Measurements from ENCODE around the gene KPRP. TPM values are rescaled to one million over a fixed set of nuclear protein-coding genes. Genes with fewer than 3 reads are reported as not detected.

The KPRP gene
- total and polyA plus RNA-seq, 2 of the 13 experiments (the other 11 are each of a cell fraction or from before 2014, with no cell fraction given): not detected

- DNase-seq (ENCODE audit: low spot score) (no peak), ATAC-seq (no peak), FAIRE-seq (no peak)
- Histone ChIP-seq H3K27me3 (ENCODE audit: control insufficient read depth in 1 of 2, insufficient read depth in 2 of 2, low read length in 2 of 2) (no peaks in the 10 kb centered on the region), H3K27ac (ENCODE audit: extremely low read length, insufficient read depth, low read length) (no peak overlapping the region), H4K20me1 (ENCODE audit: insufficient read depth, low read length) (no peaks in the 10 kb centered on the region), H3K79me2 (ENCODE audit: insufficient read depth, low read length) (no peaks in the 10 kb centered on the region), H3K36me3 (replicated peaks in 1 of 2; ENCODE audit: control insufficient read depth in 1 of 2, insufficient read depth in 2 of 2, low read length in 2 of 2) (no peaks in the 10 kb centered on the region), H3K4me2 (ENCODE audit: low read depth, low read length) (no peak overlapping the region), H3K4me1 (ENCODE audit: insufficient read depth, low read length) (no peaks in the 10 kb centered on the region), H2AFZ (ENCODE audit: low read length) (no peak overlapping the region), H3K9me3 (ENCODE audit: low read length) (no peaks in the 10 kb centered on the region), H3K9ac (ENCODE audit: insufficient read depth, low read depth, low read length) (no peak overlapping the region), H3K4me3 (replicated peaks in 1 of 3; ENCODE audit: insufficient read depth in 1 of 3, low read depth in 2 of 3, low read length in 3 of 3) (no peak overlapping the region)
- POLR2A ChIA-PET: no interaction called here
- 25% methylated on average over 4 of the region's 4 CpGs for WGBS (ENCODE audit: low lambda C conversion rate)
- CTCF ChIA-PET (ENCODE audit: low intra/inter-chr PET ratio, low total read pairs): no interaction called here
- BruUV-seq (replicated peaks): no TSS peak
- intact Hi-C loops (cut with micrococcal nuclease; ENCODE audit: unreplicated experiment) (no loop called here), in situ Hi-C loops (cut with HindIII; ENCODE audit: extremely low pct_ligation_motif_present, low pct_unique_long_range_greater_than_20kb) (no loop called here)
- TF ChIP-seq EEA1 (CRISPR knock-in tag; IDR thresholded peaks at IDR 0.05; ENCODE audit: borderline replicate concordance) (no peak), ZNF510 (CRISPR knock-in tag; IDR thresholded peaks at IDR 0.05; ENCODE audit: low read depth) (no peak), NR3C1 (CRISPR knock-in tag; IDR thresholded peaks at IDR 0.05) (no peak), ZNF83 (CRISPR knock-in tag; IDR thresholded peaks at IDR 0.05; ENCODE audit: borderline replicate concordance) (no peak), ZZZ3 (CRISPR knock-in tag; IDR thresholded peaks at IDR 0.05; ENCODE audit: borderline replicate concordance) (no peak), MTF2 (CRISPR knock-in tag; IDR thresholded peaks at IDR 0.05; ENCODE audit: borderline replicate concordance) (no peak), ZBTB44 (CRISPR knock-in tag; IDR thresholded peaks at IDR 0.05) (no peak), FOSL2 (CRISPR knock-in tag; IDR thresholded peaks at IDR 0.05) (no peak), TEAD2 (CRISPR knock-in tag; IDR thresholded peaks at IDR 0.05) (no peak), BORCS8-MEF2B (CRISPR knock-in tag; IDR thresholded peaks at IDR 0.05) (no peak), CBX2 (IDR thresholded peaks at IDR 0.05; ENCODE audit: low read depth, low read length) (no peak), CBX2 (CRISPR knock-in tag; IDR thresholded peaks at IDR 0.05; ENCODE audit: low read depth) (no peak), ZNF205 (CRISPR knock-in tag; IDR thresholded peaks at IDR 0.05) (no peak), SP140L (CRISPR knock-in tag; IDR thresholded peaks at IDR 0.05; ENCODE audit: borderline replicate concordance) (no peak), ZFY (CRISPR knock-in tag; IDR thresholded peaks at IDR 0.05) (no peak), ZSCAN29 (CRISPR knock-in tag; conservative IDR thresholded peaks at IDR 0.05) (no peak), ZSCAN31 (CRISPR knock-in tag; IDR thresholded peaks at IDR 0.05; ENCODE audit: low read depth) (no peak), GFI1 (CRISPR knock-in tag; IDR thresholded peaks at IDR 0.05; ENCODE audit: borderline replicate concordance) (no peak)
- TF ChIP-seq, protein P1, sequence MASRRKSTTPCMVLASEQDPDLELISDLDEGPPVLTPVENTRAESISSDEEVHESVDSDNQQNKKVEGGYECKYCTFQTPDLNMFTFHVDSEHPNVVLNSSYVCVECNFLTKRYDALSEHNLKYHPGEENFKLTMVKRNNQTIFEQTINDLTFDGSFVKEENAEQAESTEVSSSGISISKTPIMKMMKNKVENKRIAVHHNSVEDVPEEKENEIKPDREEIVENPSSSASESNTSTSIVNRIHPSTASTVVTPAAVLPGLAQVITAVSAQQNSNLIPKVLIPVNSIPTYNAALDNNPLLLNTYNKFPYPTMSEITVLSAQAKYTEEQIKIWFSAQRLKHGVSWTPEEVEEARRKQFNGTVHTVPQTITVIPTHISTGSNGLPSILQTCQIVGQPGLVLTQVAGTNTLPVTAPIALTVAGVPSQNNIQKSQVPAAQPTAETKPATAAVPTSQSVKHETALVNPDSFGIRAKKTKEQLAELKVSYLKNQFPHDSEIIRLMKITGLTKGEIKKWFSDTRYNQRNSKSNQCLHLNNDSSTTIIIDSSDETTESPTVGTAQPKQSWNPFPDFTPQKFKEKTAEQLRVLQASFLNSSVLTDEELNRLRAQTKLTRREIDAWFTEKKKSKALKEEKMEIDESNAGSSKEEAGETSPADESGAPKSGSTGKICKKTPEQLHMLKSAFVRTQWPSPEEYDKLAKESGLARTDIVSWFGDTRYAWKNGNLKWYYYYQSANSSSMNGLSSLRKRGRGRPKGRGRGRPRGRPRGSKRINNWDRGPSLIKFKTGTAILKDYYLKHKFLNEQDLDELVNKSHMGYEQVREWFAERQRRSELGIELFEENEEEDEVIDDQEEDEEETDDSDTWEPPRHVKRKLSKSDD (CRISPR knock-in tag; IDR thresholded peaks at IDR 0.05; ENCODE audit: low read depth): no peak
- TF ChIP-seq, protein P2, sequence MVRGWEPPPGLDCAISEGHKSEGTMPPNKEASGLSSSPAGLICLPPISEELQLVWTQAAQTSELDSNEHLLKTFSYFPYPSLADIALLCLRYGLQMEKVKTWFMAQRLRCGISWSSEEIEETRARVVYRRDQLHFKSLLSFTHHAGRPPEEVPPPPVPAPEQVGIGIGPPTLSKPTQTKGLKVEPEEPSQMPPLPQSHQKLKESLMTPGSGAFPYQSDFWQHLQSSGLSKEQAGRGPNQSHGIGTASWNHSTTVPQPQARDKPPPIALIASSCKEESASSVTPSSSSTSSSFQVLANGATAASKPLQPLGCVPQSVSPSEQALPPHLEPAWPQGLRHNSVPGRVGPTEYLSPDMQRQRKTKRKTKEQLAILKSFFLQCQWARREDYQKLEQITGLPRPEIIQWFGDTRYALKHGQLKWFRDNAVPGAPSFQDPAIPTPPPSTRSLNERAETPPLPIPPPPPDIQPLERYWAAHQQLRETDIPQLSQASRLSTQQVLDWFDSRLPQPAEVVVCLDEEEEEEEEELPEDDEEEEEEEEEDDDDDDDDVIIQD (CRISPR knock-in tag; IDR thresholded peaks at IDR 0.05; ENCODE audit: low read depth): no peak
- TF ChIP-seq, protein P3, sequence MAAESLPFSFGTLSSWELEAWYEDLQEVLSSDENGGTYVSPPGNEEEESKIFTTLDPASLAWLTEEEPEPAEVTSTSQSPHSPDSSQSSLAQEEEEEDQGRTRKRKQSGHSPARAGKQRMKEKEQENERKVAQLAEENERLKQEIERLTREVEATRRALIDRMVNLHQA (CRISPR knock-in tag; IDR thresholded peaks at IDR 0.05): no peak
Measured at GRCh38 chr1:152795686-152796085, 37.9 kb downstream of the KPRP start.
